Measurements from ENCODE around the gene TSLP. TPM values are rescaled to one million over a fixed set of nuclear protein-coding genes. Genes with fewer than 3 reads are reported as not detected.

The TSLP gene
- total and polyA plus RNA-seq, 4 donors = 0.25 to 1.6 (median 1.4) TPM; not detected in 1

GRCh38 chr5:111076091-111076490, 4.6 kb downstream of the TSLP start:
- peaks cover 3 to 22% (median 6%) of the 10 kb centered on the region in 4 donors for H3K4me1 ChIP-seq (ENCODE audit: control insufficient read depth in 4 of 4, insufficient read depth in 4 of 4, low read length in 3 of 4)
- no peaks in the 10 kb centered on the region for H3K27me3 ChIP-seq (ENCODE audit: control insufficient read depth in 4 of 4, insufficient read depth in 4 of 4, low read length in 3 of 4)
- 28% methylated on average over 1 of the region's 1 CpG for WGBS
- no peaks in the 10 kb centered on the region for H3K9me3 ChIP-seq (ENCODE audit: control insufficient read depth in 4 of 4, low read length in 3 of 4)
- H3K4me3 ChIP-seq (ENCODE audit: low read depth in 1 of 3, low read length in 3 of 3) = no peak overlapping the region
- TF ChIP-seq EGR1 (IDR thresholded peaks at IDR 0.05; ENCODE audit: low read depth in 2 of 2) (no peak), MAX (IDR thresholded peaks at IDR 0.05) (no peak), HNF4A (conservative IDR thresholded peaks at IDR 0.05) (peak; percentile 21 to 39), REST (IDR thresholded peaks at IDR 0.05) (no peak), ATF3 (IDR thresholded peaks at IDR 0.05) (peak; percentile 11), RAD21 (IDR thresholded peaks at IDR 0.05) (peak in 1 of 2 donors; percentile 12), FOXA1 (IDR thresholded peaks at IDR 0.05) (no peak), FOXA2 (IDR thresholded peaks at IDR 0.05) (no peak), YY1 (IDR thresholded peaks at IDR 0.05) (peak; percentile 29), SP1 (IDR thresholded peaks at IDR 0.05) (no peak), CTCF (IDR thresholded peaks at IDR 0.05; ENCODE audit: low read depth, low read length, missing input control) (no peak)
- H3K9ac ChIP-seq (ENCODE audit: low read depth in 1 of 2, low read length in 2 of 2) = no peak overlapping the region
- no peak for DNase-seq (ENCODE audit: low spot score)
- H3K36me3 ChIP-seq (ENCODE audit: control insufficient read depth in 4 of 4, insufficient read depth in 3 of 4, low read depth in 1 of 4, low read length in 3 of 4) = peaks cover 0 to 2% (median 0%) of the 10 kb centered on the region in 4 donors
- H3K27ac ChIP-seq (ENCODE audit: low read depth in 1 of 2, low read length in 2 of 2) = no peak overlapping the region

GRCh38 chr5:111077678-111078077, 6.2 kb downstream of the TSLP start:
- peaks cover 3 to 20% (median 4%) of the 10 kb centered on the region in 4 donors for H3K4me1 ChIP-seq (ENCODE audit: control insufficient read depth in 4 of 4, insufficient read depth in 4 of 4, low read length in 3 of 4)
- no peaks in the 10 kb centered on the region for H3K27me3 ChIP-seq (ENCODE audit: control insufficient read depth in 4 of 4, insufficient read depth in 4 of 4, low read length in 3 of 4)
- H3K9me3 ChIP-seq (ENCODE audit: control insufficient read depth in 4 of 4, low read length in 3 of 4) = no peaks in the 10 kb centered on the region
- no peak overlapping the region for H3K27ac ChIP-seq (ENCODE audit: low read depth in 1 of 2, low read length in 2 of 2)
- H3K4me3 ChIP-seq (ENCODE audit: low read depth in 1 of 3, low read length in 3 of 3) = no peak overlapping the region
- TF ChIP-seq HNF4A (conservative IDR thresholded peaks at IDR 0.05) = no peak
- TF ChIP-seq EGR1 (IDR thresholded peaks at IDR 0.05; ENCODE audit: low read depth in 2 of 2) = no peak
- no peak for TF ChIP-seq ZBTB33 (IDR thresholded peaks at IDR 0.05)
- TF ChIP-seq HNF4G (IDR thresholded peaks at IDR 0.05) = no peak
- TF ChIP-seq JUND (IDR thresholded peaks at IDR 0.05) = no peak
- no peak overlapping the region for H3K9ac ChIP-seq (ENCODE audit: low read depth in 1 of 2, low read length in 2 of 2)
- peaks cover 0 to 2% (median 0%) of the 10 kb centered on the region in 4 donors for H3K36me3 ChIP-seq (ENCODE audit: control insufficient read depth in 4 of 4, insufficient read depth in 3 of 4, low read depth in 1 of 4, low read length in 3 of 4)
- 81% methylated on average over 2 of the region's 2 CpGs for WGBS
- no peak for DNase-seq (ENCODE audit: low spot score)
